ENCODE results near the gene NOL4L. TPM values are rescaled to one million over a fixed set of nuclear protein-coding genes. Genes with fewer than 3 reads are reported as not detected.

The NOL4L gene
- total and polyA plus RNA-seq, 11 donors = 2.6 to 15.0 (median 6.7) TPM

GRCh38 chr20:32479012-32479411 lies 106.1 kb downstream of the NOL4L start:
- Histone ChIP-seq H3K4me1 (peaks cover 5 to 79% (median 52%) of the 10 kb centered on the region in 12 donors), H3K27me3 (no peaks in the 10 kb centered on the region), H3K4me3 (no peak overlapping the region), H3K9me3 (no peaks in the 10 kb centered on the region), H3K27ac (no peak overlapping the region), H3K36me3 (peaks cover 0 to 4% (median 0%) of the 10 kb centered on the region in 9 donors)
- 84 to 94% (median 91%) methylated on average over 4 to 5 of the region's 5 CpGs for WGBS, 4 donors
- DNase-seq (peak in 2 of 5 donors; percentile 15 to 50), ATAC-seq (no peak)
- TF ChIP-seq, protein P1, sequence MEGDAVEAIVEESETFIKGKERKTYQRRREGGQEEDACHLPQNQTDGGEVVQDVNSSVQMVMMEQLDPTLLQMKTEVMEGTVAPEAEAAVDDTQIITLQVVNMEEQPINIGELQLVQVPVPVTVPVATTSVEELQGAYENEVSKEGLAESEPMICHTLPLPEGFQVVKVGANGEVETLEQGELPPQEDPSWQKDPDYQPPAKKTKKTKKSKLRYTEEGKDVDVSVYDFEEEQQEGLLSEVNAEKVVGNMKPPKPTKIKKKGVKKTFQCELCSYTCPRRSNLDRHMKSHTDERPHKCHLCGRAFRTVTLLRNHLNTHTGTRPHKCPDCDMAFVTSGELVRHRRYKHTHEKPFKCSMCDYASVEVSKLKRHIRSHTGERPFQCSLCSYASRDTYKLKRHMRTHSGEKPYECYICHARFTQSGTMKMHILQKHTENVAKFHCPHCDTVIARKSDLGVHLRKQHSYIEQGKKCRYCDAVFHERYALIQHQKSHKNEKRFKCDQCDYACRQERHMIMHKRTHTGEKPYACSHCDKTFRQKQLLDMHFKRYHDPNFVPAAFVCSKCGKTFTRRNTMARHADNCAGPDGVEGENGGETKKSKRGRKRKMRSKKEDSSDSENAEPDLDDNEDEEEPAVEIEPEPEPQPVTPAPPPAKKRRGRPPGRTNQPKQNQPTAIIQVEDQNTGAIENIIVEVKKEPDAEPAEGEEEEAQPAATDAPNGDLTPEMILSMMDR (IDR thresholded peaks at IDR 0.05) = no peak
- TF ChIP-seq POLR2A (IDR thresholded peaks at IDR 0.05) = no peak
- intact Hi-C loops (cut with DNase I) = loop anchor here in 3 of 10 donors (5.0 kb wide), 2 partner anchors 117 to 122 kb away; partner anchors contain the start of gene ASXL1 (in 2 of the 3)

- DNase-seq = peak in 2 of 5 donors; percentile 10 to 17
- no peaks in the 10 kb centered on the region for H3K27me3 ChIP-seq
- intact Hi-C loops (cut with DNase I) = loop anchor here in 3 of 10 donors (5.0 kb wide), 2 partner anchors 116 to 121 kb away; partner anchors contain the start of gene ASXL1 (in 2 of the 3)
- peak overlapping the region in 1 of 12 donors; percentile 90 for H3K27ac ChIP-seq
- peaks cover 0 to 8% (median 0%) of the 10 kb centered on the region in 9 donors for H3K36me3 ChIP-seq
- ATAC-seq = no peak
- no peaks in the 10 kb centered on the region for H3K9me3 ChIP-seq
- 94 to 97% (median 95%) methylated on average over 7 of the region's 7 CpGs for WGBS, 4 donors
- TF ChIP-seq, protein P1 (IDR thresholded peaks at IDR 0.05) = no peak
- TF ChIP-seq POLR2A (IDR thresholded peaks at IDR 0.05) = no peak
- peaks cover 10 to 83% (median 55%) of the 10 kb centered on the region in 12 donors for H3K4me1 ChIP-seq
- H3K4me3 ChIP-seq = no peak overlapping the region
Measured at GRCh38 chr20:32478576-32478975, 106.6 kb downstream of the NOL4L start.

GRCh38 chr20:32477594-32478512 lies 107.3 kb downstream of the NOL4L start:
- Histone ChIP-seq H3K9me3 (no peaks in the 10 kb centered on the region), H3K27me3 (no peaks in the 10 kb centered on the region), H3K4me1 (peaks cover 14 to 90% (median 62%) of the 10 kb centered on the region in 12 donors), H3K4me3 (no peak overlapping the region), H3K36me3 (peaks cover 0 to 9% (median 0%) of the 10 kb centered on the region in 9 donors), H3K27ac (peak overlapping the region in 3 of 12 donors; percentile 1 to 90 (median 80))
- no peak for TF ChIP-seq POLR2A (IDR thresholded peaks at IDR 0.05)
- TF ChIP-seq, protein P1 (IDR thresholded peaks at IDR 0.05) = no peak
- intact Hi-C loops (cut with DNase I) = loop anchor here in 3 of 10 donors (5.0 kb wide), 2 partner anchors 116 to 121 kb away; partner anchors contain the start of gene ASXL1 (in 2 of the 3)
- 81 to 88% (median 82%) methylated on average over 7 to 11 of the region's 11 CpGs for WGBS, 4 donors
- peak in 2 of 5 donors; percentile 24 to 40 for DNase-seq
- no peak for ATAC-seq
